SK-N-SH treated with all-trans-retinoic acid at 6 μM for 48 hours (cell line): ENCODE measurements around the gene VANGL1.

Experiments
- ATAC-seq: fragments of 200-7000 bp; cut with Tn5 transposase; 3 replicates; pipeline ENCODE4 v1.9.1; 2020; ENCODE audit warnings: mild to moderate bottlenecking, moderate library complexity
- ARNTL ChIP-seq: fragments of 450-650 bp; formaldehyde crosslinking; IDR thresholded peaks from 2 replicates; pipeline ENCODE4 v1.5.0; 2020; ENCODE audit warnings: low read depth, mild to moderate bottlenecking, moderate library complexity, borderline replicate concordance
- BACH2 ChIP-seq: fragments of 250-450 bp; sonication (Bioruptor Pico); IDR thresholded peaks from 2 replicates; pipeline ENCODE4 v1.9.0; 2021; ENCODE audit warnings: mild to moderate bottlenecking, borderline replicate concordance
- CSDC2 ChIP-seq: fragments of 250-450 bp; sonication (Bioruptor Pico); IDR thresholded peaks from 2 replicates; pipeline ENCODE4 v1.5.0; 2020; ENCODE audit warnings: mild to moderate bottlenecking, moderate library complexity
- ESRRG ChIP-seq: fragments of 250-450 bp; sonication (Bioruptor Pico); IDR thresholded peaks from 2 replicates; pipeline ENCODE4 v1.6.1; 2021; ENCODE audit warnings: mild to moderate bottlenecking
- GLIS3 ChIP-seq: fragments of 250-450 bp; sonication (Bioruptor Pico); IDR thresholded peaks from 2 replicates; pipeline ENCODE4 v1.5.0; 2020; ENCODE audit warnings: mild to moderate bottlenecking, moderate library complexity
- ISL1 ChIP-seq: fragments of 250-450 bp; sonication (Bioruptor Pico); IDR thresholded peaks from 2 replicates; pipeline ENCODE4 v2.1.2; 2022; ENCODE audit warnings: mild to moderate bottlenecking, moderate library complexity
- OSR1 ChIP-seq: fragments of 250-450 bp; sonication (Bioruptor Pico); IDR thresholded peaks from 2 replicates; pipeline ENCODE4 v1.8.0; 2022; ENCODE audit warnings: moderate library complexity, mild to moderate bottlenecking, inconsistent platforms
- PATZ1 ChIP-seq: fragments of 250-450 bp; sonication (Bioruptor Pico); IDR thresholded peaks from 2 replicates; pipeline ENCODE4 v1.8.0; 2020; ENCODE audit warnings: mild to moderate bottlenecking, moderate library complexity, borderline replicate concordance
- RARB ChIP-seq: fragments of 250-450 bp; sonication (Bioruptor Pico); IDR thresholded peaks from 2 replicates; pipeline ENCODE4 v1.8.0; 2021; ENCODE audit warnings: mild to moderate bottlenecking, moderate library complexity
- SNAI2 ChIP-seq: fragments of 250-450 bp; sonication (Bioruptor Pico); IDR thresholded peaks from 2 replicates; pipeline ENCODE4 v1.5.0; 2020; ENCODE audit warnings: mild to moderate bottlenecking, moderate library complexity
- TCF4 ChIP-seq: fragments of 250-450 bp; sonication (Bioruptor Pico); IDR thresholded peaks from 2 replicates; pipeline ENCODE4 v1.8.0; 2021; ENCODE audit warnings: mild to moderate bottlenecking, moderate library complexity, borderline replicate concordance
- TOX ChIP-seq: fragments of 250-450 bp; sonication (Bioruptor Pico); IDR thresholded peaks from 2 replicates; pipeline ENCODE4 v1.8.0; 2021; ENCODE audit warnings: mild to moderate bottlenecking, moderate library complexity, borderline replicate concordance
- TSHZ2 ChIP-seq: fragments of 250-450 bp; sonication (Bioruptor Pico); IDR thresholded peaks from 2 replicates; pipeline ENCODE4 v1.5.0; 2020; ENCODE audit warnings: mild to moderate bottlenecking, moderate library complexity
- ZC3H10 ChIP-seq: fragments of 250-450 bp; sonication (Bioruptor Pico); IDR thresholded peaks from 2 replicates; pipeline ENCODE4 v1.5.1; 2021; ENCODE audit warnings: mild to moderate bottlenecking, moderate library complexity
- ZFP3 ChIP-seq: fragments of 250-450 bp; sonication (Bioruptor Pico); IDR thresholded peaks from 2 replicates; pipeline ENCODE4 v1.5.0; 2020; ENCODE audit warnings: mild to moderate bottlenecking, moderate library complexity
- ZFP30 ChIP-seq: fragments of 450-650 bp; formaldehyde crosslinking; IDR thresholded peaks from 2 replicates; pipeline ENCODE4 v1.5.0; 2022; ENCODE audit warnings: mild to moderate bottlenecking, moderate library complexity
- ZNF565 ChIP-seq: fragments of 450-650 bp; formaldehyde crosslinking; conservative IDR thresholded peaks from 2 replicates; pipeline ENCODE4 v1.5.0; 2020; ENCODE audit warnings: low read depth, mild to moderate bottlenecking, moderate library complexity
- ZNF8 ChIP-seq: fragments of 450-650 bp; formaldehyde crosslinking; IDR thresholded peaks from 2 replicates; pipeline ENCODE4 v1.5.0; 2020; ENCODE audit warnings: mild to moderate bottlenecking, moderate library complexity
- TF ChIP-seq, protein P1 (sequence below): fragments of 250-450 bp; sonication (Bioruptor Pico); IDR thresholded peaks from 2 replicates; pipeline ENCODE4 v1.5.1; 2020; ENCODE audit warnings: low read depth, mild to moderate bottlenecking, moderate library complexity

VANGL1 gene

GRCh38 chr1:115648717-115649691 lies 7.2 kb downstream of the VANGL1 start:
- peak; percentile 41; the same call in 2 of the 3 replicates for ATAC-seq
- TF ChIP-seq ESRRG (CRISPR knock-in tag) = no peak
- TF ChIP-seq ZFP30 (CRISPR knock-in tag) = no peak
- no peak for TF ChIP-seq SNAI2 (CRISPR knock-in tag)
- TF ChIP-seq ARNTL (CRISPR knock-in tag) = no peak
- no peak for TF ChIP-seq CSDC2 (CRISPR knock-in tag)
- no peak for TF ChIP-seq TOX (CRISPR knock-in tag)
- TF ChIP-seq BACH2 (CRISPR knock-in tag) = no peak
- TF ChIP-seq ISL1 (CRISPR knock-in tag) = no peak
- TF ChIP-seq ZNF565 (CRISPR knock-in tag) = no peak

GRCh38 chr1:115649964-115650363 lies 8.2 kb downstream of the VANGL1 start:
- no peak for ATAC-seq
- TF ChIP-seq TCF4 (CRISPR knock-in tag) (no peak), TSHZ2 (CRISPR knock-in tag) (no peak), CSDC2 (CRISPR knock-in tag) (no peak), OSR1 (no peak), RARB (CRISPR knock-in tag) (no peak), ZFP3 (CRISPR knock-in tag) (no peak), PATZ1 (CRISPR knock-in tag) (no peak)

DNA sequence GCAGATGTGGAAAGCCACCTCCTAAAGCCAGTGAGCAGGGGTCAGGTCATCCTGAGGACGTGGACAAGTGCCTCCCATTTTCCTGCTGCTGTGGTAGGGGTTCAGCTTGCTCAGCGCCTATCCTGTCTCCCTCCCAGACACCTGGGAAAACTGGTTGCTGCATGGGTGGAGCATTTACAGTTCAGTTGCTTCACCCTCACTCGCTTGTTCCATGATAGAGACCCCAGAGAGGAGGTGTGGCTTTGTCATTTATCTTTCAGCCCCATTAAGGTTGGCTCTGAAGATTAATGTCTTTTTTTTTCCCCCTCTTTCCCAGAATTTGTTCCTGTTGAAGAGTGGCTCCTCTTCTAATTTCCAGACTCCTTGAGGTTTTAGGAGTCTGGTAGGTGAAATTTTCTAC lies 9.2 kb downstream of the VANGL1 start:
- no peak for TF ChIP-seq ZC3H10 (CRISPR knock-in tag)
- TF ChIP-seq OSR1 = no peak
- TF ChIP-seq, protein P1, sequence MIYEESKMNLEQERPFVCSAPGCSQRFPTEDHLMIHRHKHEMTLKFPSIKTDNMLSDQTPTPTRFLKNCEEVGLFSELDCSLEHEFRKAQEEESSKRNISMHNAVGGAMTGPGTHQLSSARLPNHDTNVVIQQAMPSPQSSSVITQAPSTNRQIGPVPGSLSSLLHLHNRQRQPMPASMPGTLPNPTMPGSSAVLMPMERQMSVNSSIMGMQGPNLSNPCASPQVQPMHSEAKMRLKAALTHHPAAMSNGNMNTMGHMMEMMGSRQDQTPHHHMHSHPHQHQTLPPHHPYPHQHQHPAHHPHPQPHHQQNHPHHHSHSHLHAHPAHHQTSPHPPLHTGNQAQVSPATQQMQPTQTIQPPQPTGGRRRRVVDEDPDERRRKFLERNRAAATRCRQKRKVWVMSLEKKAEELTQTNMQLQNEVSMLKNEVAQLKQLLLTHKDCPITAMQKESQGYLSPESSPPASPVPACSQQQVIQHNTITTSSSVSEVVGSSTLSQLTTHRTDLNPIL (CRISPR knock-in tag) = no peak
- no peak for ATAC-seq

DNA sequence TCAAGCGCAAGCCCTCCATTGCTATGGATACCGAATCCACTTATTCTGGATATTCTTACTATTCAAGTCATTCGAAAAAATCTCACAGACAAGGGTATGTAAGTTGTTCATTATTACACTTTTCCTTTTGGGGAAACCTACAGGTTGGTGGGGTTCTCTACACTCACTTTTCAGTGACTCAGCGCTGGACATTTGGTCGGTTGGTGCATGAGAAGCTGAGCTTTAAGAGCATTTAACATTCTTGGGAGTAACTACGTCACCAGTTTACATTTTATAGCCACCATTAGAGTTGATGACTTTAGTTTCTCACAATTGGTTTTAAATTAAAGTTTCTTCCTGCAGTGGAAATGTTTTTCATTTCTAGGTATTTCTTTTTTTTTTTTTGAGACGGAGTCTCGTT lies 9.6 kb downstream of the VANGL1 start:
- TF ChIP-seq ZNF565 (CRISPR knock-in tag) = no peak
- TF ChIP-seq RARB (CRISPR knock-in tag) = no peak
- no peak for TF ChIP-seq ZNF8
- TF ChIP-seq GLIS3 (CRISPR knock-in tag) = no peak
- TF ChIP-seq TOX (CRISPR knock-in tag) = no peak
- TF ChIP-seq TCF4 (CRISPR knock-in tag) = no peak
- TF ChIP-seq ISL1 (CRISPR knock-in tag) = no peak
- no peak for TF ChIP-seq ESRRG (CRISPR knock-in tag)
- no peak for ATAC-seq

- ATAC-seq = no peak
- TF ChIP-seq ZC3H10 (CRISPR knock-in tag) (no peak), ZFP3 (CRISPR knock-in tag) (peak; percentile 54; the same call in 1 of the 2 replicates)
Measured at GRCh38 chr1:115652236-115652788, 10.5 kb downstream of the VANGL1 start.
